Activated CD8-positive, alpha-beta memory T cell treated with anti-CD3 and anti-CD28 coated beads for 48 hours (primary cell): ENCODE measurements around the gene IL6.
"Not testable (repeated sequence)": the region's sequence is repeated elsewhere in the genome, so short reads cannot be mapped to it uniquely, and the experiment has no call there.

Experiments used
- DNase-seq, 3 experiments: peaks; one replicate each; pipeline ENCODE4 v3.0.0-alpha.2; 2020; ENCODE audit warnings: low read depth in 2 of 3, low spot score in 2 of 3

The IL6 gene

DNA sequence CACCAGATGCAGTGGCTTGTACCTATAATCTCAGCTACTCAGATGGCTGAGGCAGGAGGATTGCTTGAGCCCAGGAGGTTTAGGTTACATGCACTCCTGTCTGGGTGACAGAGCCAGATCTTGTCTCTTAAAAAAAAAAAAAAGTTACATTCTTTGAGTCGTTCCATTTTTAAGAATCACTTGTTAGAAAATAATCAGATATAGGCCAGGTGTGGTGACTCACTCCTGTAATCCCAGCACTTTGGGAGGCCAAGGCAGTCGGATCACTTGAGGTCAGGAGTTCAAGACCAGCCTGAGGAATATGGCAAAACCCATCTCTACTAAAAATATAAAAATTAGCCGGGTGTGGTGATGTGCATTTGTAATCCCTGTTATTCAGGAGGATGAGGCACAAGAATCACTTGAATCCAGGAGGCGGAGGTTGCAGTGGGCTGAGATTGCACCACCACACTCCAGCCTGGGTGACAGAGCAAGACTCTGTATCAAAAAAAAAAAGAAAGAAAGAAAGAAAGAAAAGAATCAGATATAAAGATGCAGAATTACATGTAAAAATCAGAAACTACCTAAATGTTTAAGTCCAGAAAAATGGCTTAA, 52.8 kb downstream of the IL6 start:
- not testable (repeated sequence) for DNase-seq

DNA sequence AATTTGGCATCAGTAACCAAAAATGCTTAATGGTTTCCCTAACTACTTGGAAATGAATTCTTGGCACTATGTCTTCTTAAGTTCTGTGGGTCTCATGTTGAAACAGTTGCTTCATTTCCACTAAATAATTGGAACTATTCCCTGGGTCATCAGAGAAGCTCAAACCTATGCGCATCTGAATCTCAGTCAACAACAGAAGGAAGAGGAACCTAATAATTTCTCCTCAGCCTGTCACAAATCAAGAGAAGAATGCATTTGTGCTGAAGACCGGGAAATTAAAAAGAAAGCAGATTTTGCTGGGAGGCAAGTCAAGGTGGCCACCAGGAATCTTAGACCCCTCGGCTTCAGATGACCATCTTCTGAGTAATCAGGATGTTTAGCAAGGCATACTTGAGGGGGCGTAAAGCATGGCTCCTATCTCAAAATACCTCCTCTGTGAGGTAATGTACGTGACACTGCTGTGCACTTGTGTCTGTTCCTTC, 54.3 kb downstream of the IL6 start:
- DNase-seq: no peak
